WI38 (cell line): ENCODE data around the gene STOML1.

Experiments
- H3K4me3 ChIP-seq: 2 replicates; pipeline ENCODE4 v1.5.1; 2011; ENCODE audit warnings: low read depth, mild to moderate bottlenecking, control low read depth, low read length
- TF ChIP-seq, protein P1 (sequence below): IDR thresholded peaks from 2 replicates; pipeline ENCODE4 v1.5.1; 2012; ENCODE audit warnings: low read depth, mild to moderate bottlenecking, control low read depth, low read length

Gene STOML1

DNA sequence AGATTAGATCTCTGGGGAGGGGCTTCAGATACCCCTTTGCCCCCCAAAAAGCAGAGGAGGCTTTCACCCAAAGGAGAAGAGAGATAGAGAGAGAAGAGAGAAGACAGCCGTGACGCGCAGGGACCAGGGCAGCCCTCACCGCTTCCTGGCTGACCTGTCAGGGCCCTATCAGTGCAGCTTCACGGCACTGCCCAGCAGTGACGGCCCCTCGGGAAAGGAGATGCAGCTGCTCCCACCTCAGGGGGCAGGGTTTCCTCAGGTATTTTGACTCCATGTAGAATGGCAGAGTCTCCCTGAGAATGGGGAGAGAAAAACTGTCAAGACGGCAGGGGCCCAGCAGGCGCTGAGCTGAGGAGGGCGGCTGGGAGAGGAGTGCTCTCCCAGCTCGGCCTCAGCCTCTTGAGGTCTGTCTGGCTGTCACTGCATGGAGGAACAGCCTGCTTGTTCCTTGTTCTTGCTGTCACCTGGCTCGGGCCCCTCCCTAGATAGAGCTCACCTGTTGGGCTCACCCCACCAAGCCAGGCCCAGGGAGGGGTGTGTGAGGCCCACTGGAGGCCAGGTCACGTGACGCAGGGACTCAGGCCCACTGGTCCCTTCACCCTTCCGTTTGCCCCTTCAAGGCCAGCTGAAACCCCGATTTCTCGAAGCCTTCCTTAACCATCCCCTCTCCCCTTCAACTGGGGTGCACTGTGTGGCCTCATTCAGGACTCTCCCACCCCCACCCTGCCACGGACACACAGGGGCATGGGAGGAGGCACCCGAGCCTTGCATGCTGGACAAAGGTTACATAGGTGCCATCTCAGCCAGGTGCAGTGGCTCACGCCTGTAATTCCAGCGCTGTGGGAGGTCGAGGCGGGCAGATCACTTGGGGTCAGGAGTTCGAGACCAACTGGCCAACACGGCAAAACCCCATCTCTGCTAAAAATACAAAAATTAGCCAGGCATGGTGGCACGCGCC is 37.6 kb downstream of the STOML1 start:
- TF ChIP-seq, protein P1, sequence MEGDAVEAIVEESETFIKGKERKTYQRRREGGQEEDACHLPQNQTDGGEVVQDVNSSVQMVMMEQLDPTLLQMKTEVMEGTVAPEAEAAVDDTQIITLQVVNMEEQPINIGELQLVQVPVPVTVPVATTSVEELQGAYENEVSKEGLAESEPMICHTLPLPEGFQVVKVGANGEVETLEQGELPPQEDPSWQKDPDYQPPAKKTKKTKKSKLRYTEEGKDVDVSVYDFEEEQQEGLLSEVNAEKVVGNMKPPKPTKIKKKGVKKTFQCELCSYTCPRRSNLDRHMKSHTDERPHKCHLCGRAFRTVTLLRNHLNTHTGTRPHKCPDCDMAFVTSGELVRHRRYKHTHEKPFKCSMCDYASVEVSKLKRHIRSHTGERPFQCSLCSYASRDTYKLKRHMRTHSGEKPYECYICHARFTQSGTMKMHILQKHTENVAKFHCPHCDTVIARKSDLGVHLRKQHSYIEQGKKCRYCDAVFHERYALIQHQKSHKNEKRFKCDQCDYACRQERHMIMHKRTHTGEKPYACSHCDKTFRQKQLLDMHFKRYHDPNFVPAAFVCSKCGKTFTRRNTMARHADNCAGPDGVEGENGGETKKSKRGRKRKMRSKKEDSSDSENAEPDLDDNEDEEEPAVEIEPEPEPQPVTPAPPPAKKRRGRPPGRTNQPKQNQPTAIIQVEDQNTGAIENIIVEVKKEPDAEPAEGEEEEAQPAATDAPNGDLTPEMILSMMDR, result no peak
- H3K4me3 ChIP-seq, result no peak overlapping the region

DNA sequence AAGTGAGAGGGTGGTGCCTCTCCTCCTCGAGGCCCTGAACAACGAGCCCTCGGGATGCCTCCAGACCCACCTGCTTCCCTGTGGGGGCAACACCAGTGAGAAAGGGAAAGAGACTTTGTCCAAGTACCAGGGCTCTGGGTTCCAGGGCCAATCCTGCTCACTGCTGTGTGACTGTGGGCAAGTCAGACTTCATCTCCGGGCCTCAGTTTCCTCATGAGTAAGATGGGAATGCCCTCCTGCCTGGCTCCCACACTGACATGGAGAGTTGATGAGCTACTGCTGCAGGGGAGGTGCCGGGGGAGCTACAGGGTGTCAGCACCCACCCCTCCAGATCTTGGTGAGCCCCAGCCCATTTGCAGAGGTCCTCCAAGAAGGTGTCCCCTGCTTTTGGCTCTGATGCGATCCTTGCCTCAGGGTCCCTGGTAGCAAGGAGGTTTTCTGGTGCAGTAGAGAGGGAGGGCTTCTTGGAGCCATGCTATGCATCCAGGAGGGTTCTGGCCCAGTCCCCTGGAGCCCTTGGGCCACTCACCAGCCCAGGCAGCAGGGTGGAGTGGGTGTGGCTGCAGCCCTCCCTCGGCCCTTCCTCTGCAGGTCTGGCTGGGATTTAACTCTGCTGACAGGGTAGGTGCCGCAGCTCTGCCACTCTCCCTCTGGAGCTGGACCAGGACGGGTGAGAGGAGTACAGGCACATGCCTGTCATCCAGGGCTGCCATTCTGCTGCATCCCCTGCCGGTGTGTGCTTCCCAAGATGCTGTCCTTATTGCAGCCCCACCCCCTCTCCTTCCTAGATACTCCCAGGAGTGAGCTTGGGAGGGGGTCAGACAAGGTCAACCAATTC is 39.0 kb downstream of the STOML1 start:
- no peak overlapping the region for H3K4me3 ChIP-seq
- TF ChIP-seq, protein P1, result no peak

DNA sequence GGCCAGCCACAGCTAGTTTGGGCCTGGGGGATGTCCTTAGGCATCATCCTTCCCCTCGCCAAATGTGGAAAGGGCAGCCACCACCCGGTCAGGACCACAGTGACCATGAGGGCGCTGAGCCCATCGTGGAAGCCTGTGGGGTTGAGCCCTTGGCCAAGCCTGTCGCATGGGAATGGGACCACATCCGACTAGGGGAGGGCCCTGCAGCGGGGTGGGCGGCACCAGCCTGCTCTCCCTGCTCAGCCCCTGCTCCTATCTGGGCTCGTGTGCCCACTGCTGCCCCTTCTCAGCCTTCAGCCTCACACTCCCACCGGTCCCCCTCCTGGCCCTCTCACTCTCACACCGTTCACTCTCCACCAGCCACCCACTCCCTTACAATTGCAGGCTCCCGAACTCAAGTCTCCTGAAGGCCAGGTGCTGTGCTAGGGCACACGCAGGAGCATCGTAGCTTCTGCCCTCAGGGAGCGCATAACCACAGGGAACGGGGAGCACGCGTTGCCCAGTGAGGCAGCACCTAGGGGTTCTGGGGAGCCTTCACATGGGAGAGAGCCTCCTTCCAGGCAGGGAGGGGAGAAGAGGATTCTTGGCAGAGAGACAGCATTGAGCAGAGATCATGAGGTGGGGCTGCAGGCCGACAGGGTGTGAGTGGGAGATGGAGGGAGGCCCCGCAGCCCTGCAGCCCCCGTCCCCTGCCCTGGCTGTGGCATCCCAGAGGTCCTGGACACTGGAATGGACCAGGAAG is 39.8 kb downstream of the STOML1 start:
- TF ChIP-seq, protein P1, result no peak
- no peak overlapping the region for H3K4me3 ChIP-seq

DNA sequence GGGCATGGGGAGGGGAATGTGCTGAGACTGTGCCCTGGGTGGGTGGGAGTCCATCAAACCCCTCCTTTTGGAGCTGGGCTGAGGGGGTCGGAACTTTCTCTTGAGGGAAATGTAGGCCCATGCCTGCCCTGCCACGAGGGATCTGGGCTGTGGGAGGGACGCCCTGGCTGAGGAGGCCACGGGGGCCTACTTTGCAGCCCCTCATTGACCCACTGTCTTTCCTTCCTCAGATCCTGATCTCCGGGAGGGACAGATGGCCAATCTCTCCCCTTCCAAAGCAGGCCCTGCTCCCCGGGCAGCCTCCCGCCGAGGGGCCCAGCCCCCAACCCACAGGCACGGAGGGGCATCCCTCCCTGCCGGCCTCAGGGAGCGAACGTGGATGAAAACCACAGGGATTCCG is 40.5 kb downstream of the STOML1 start:
- no peak overlapping the region for H3K4me3 ChIP-seq

DNA sequence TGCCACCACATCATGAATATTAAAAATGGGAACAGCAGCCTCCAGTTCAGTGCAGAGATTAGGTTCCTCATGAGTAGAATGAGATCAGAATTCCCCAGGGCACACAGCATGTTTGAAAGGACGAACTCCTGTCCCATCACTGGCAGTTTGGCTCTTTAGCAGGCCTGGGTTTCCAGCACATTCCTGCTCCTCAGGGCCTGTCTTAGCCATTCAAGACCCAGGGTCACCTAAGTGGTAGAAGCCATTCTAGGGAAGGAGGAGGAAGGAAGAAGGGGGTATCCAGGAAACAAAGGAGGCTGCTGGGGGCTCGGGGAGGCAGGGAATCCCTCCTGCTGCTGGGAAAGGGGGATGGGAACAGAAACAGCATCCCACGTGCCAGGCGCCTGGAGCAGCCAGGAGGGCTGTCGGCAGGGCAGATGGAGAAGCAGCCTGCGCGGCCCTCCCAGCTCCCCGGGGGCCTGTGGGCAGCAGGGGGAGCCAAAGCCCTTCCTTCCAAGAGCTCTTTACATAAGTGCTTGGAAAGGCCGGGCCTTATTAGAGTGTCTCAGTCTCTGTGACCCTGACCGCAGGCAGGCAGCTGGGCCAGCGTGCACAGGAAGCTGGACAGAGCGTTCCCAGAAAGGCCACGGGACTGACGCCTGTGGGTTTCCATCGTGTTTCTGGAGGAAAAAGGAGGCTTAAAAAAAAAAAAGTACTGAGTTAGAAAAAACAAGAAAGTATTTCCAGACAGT is 41.1 kb downstream of the STOML1 start:
- no peak overlapping the region for H3K4me3 ChIP-seq
- TF ChIP-seq, protein P1, result peak; percentile 93

More for the DNA sequence above, 40.5 kb downstream of the STOML1 start:
- TF ChIP-seq, protein P1, result no peak

DNA sequence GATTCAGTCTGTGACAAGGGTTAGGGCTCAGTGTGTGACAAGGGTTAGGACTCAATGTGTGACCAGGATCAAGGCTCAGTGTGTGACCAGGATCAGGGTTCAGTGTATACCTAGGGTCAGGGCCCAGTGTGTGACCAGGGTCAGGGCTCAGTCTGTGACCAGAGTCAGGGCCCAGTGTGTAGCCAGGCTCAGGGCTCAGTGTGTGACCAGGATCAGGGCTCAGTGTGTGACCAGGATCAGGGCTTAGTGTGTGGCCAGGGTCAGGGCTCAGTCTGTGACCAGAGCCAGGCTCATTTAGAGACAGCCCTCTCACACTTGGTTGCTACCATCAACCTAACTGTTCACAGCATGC is 41.6 kb downstream of the STOML1 start:
- TF ChIP-seq, protein P1, result no peak
- no peak overlapping the region for H3K4me3 ChIP-seq
